Adrenal gland (tissue), 12 donors: ENCODE data around the gene RAB3B. TPM values are rescaled to one million over a fixed set of nuclear protein-coding genes. Genes with fewer than 3 reads are reported as not detected.

Experiments
- DNase-seq, 7 donors: peaks; one replicate each; pipeline ENCODE4 v3.0.0-alpha.2; 2019 to 2020
- H3K27ac ChIP-seq, 5 donors: fragments of 200-600 bp; sonication (generic) in 4 of 5; 1 replicate in 3 of 5; 2 replicates in 2 of 5; pipeline versions ENCODE4 v1.5.1 to v1.8.0; 2016 to 2020; ENCODE audit warnings: mild to moderate bottlenecking in 1 of 5
- H3K27me3 ChIP-seq: fragments of 200-600 bp; 2 replicates; pipeline ENCODE4 v1.8.0; 2021
- H3K36me3 ChIP-seq, 2 donors: fragments of 200-600 bp; replicated peaks in 1 of 2; 1 replicate in 1 of 2; 2 replicates in 1 of 2; pipeline versions ENCODE4 v1.5.1 to v1.8.0; 2018 to 2022
- H3K4me1 ChIP-seq, 2 donors: fragments of 200-600 bp; replicated peaks in 1 of 2; 1 replicate in 1 of 2; 2 replicates in 1 of 2; pipeline versions ENCODE4 v1.5.1 to v1.8.0; 2018 to 2021
- H3K4me3 ChIP-seq, 4 donors: fragments of 200-600 bp; sonication (generic) in 3 of 4; one replicate each; pipeline ENCODE4 v1.5.1; 2016 to 2018
- H3K9me3 ChIP-seq, 3 donors: fragments of 200-600 bp; sonication (generic) in 1 of 3; replicated peaks in 1 of 3; 1 replicate in 2 of 3; 2 replicates in 1 of 3; pipeline versions ENCODE4 v1.5.1 to v1.8.0; 2016 to 2021
- POLR2A ChIP-seq, 2 donors: fragments of 450-650 bp; IDR thresholded peaks; one replicate each; pipeline ENCODE4 v1.6.1; 2017; ENCODE audit warnings: antibody characterized with exemption in 2 of 2, mild to moderate bottlenecking in 2 of 2, moderate library complexity in 1 of 2
- WGBS, 4 donors: extraction: QIAGEN DNeasy Blood & Tissue Kit in 2 of 4; methylation state at CpG; one replicate each; pipeline versions ENCODE4 v1.1.5 to v1.1.7; 2013 to 2017; 5-methylcytosine and 5-hydroxymethylcytosine counted together
- intact Hi-C, 2 donors: fragments of 100-400 bp; cut with DNase I; formaldehyde crosslinking; loops; one replicate each; pipeline versions ENCODE4 v1.14.1 to v1.15.0; 2022 to 2023
- polyA plus RNA-seq, 3 donors: library from polyadenylated mRNA; stranded (reverse); fragments of 200-250 nt in 2 of 3; fragments of 350-450 nt in 1 of 3; fragmentation: Illumina TruSeq in 1 of 3; extraction: RNeasy Lipid Tissue Mini Kit (QIAGEN cat#74804) in 1 of 3; gene quantifications; one replicate each; pipeline ENCODE4 v1.2.3, GENCODE V29; 2013 to 2014
- total RNA-seq, 9 donors: library from RNA; depleted of rRNA in 4 of 9; stranded (reverse); fragments of >200 nt in 4 of 9; fragments of 120-200 nt in 1 of 9; fragmentation: NEBNext Ultra II Directional in 1 of 9; extraction: Animal tissue kit (Norgen Biotek cat#: 25700) in 1 of 9; gene quantifications; one replicate each; pipeline versions ENCODE4 v1.1.0 to v1.2.4, GENCODE V29; 2013 to 2023
- TF ChIP-seq, protein P1 (sequence below), 6 experiments: fragments of 450-650 bp in 4 of 6; fragments of 200-600 bp in 2 of 6; sonication (generic) in 1 of 6; IDR thresholded peaks; 1 replicate in 5 of 6; 2 replicates in 1 of 6; pipeline versions ENCODE4 v1.5.1 to v1.8.0; 2016 to 2021; ENCODE audit warnings: antibody characterized with exemption in 6 of 6, mild to moderate bottlenecking in 2 of 6, moderate library complexity in 1 of 6
- donor health status: healthy with polysubstance abuse.
- donor health status: Bipolar disorder and iron deficiency.
- donor health status: DM: yes; HTN: yes; CAD: no.
- donor health status: DM: no; HTN: no; CAD: no.
- donor health status: DM: no; HTN: no; CAD: no.
- donor health status: DM: yes; HTN: yes; CAD: no.

RAB3B gene
- total and polyA plus RNA-seq, 12 donors, result 0.20 to 9.2 (median 2.1) TPM

DNA sequence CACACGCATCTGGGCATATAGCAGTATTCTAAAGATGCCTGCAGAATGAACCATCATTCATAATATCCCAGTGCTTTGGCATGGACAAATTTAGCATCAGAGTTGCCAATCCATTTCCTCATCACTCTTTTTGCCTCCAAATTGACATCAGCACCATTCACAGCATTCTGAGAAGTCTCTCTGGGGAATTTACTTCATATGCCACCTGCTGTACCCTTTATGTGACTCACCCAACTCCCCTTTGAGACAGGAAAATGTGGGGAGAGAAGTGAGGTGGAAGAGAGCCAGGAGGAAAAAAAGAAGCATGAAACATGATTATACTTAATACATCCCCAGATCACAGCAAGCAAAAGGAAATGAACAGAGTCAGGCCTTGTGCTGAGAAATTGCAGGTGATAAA lies 37.4 kb downstream of the RAB3B start:
- WGBS, 4 donors, result 96 to 100% (median 97%) methylated on average over 1 of the region's 1 CpG
- H3K4me1 ChIP-seq, result no peaks in the 10 kb centered on the region

DNA sequence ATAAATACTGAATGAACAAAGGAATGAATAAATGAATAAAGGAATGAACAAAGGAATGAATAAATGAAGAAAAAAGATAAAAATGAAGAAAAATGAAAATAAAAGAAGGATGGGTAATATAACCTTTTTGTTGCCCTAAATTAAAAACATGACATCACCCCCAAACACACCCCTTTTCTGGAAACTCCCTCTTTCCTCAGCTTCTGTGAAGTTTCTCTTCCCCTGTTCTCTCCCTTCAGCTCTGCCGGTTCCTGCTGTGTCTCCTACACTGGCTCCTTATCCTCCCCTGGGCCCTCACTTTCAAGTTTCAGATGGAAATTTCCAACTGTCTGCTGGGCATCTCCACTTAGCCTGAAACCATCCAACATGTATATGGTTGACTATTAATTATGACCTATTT lies 37.9 kb downstream of the RAB3B start:
- Histone ChIP-seq H3K4me3 (no peak overlapping the region), H3K36me3 (no peaks in the 10 kb centered on the region), H3K27me3 (no peaks in the 10 kb centered on the region), H3K27ac (no peak overlapping the region), H3K9me3 (no peaks in the 10 kb centered on the region), H3K4me1 (no peaks in the 10 kb centered on the region)
- WGBS, 4 donors, result 75 to 83% (median 77%) methylated on average over 1 of the region's 1 CpG
- TF ChIP-seq POLR2A (IDR thresholded peaks at IDR 0.05), result no peak
- TF ChIP-seq, protein P1, sequence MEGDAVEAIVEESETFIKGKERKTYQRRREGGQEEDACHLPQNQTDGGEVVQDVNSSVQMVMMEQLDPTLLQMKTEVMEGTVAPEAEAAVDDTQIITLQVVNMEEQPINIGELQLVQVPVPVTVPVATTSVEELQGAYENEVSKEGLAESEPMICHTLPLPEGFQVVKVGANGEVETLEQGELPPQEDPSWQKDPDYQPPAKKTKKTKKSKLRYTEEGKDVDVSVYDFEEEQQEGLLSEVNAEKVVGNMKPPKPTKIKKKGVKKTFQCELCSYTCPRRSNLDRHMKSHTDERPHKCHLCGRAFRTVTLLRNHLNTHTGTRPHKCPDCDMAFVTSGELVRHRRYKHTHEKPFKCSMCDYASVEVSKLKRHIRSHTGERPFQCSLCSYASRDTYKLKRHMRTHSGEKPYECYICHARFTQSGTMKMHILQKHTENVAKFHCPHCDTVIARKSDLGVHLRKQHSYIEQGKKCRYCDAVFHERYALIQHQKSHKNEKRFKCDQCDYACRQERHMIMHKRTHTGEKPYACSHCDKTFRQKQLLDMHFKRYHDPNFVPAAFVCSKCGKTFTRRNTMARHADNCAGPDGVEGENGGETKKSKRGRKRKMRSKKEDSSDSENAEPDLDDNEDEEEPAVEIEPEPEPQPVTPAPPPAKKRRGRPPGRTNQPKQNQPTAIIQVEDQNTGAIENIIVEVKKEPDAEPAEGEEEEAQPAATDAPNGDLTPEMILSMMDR (IDR thresholded peaks at IDR 0.05), result no peak
- intact Hi-C loops, result no loop called here
- DNase-seq, result no peak

More for the DNA sequence above, 37.4 kb downstream of the RAB3B start:
- no peaks in the 10 kb centered on the region for H3K36me3 ChIP-seq
- no peaks in the 10 kb centered on the region for H3K27me3 ChIP-seq
- intact Hi-C loops, result no loop called here
- no peak overlapping the region for H3K27ac ChIP-seq
- no peak for TF ChIP-seq POLR2A (IDR thresholded peaks at IDR 0.05)
- TF ChIP-seq, protein P1 (IDR thresholded peaks at IDR 0.05), result no peak
- H3K4me3 ChIP-seq, result no peak overlapping the region
- no peaks in the 10 kb centered on the region for H3K9me3 ChIP-seq
- DNase-seq, result no peak

DNA sequence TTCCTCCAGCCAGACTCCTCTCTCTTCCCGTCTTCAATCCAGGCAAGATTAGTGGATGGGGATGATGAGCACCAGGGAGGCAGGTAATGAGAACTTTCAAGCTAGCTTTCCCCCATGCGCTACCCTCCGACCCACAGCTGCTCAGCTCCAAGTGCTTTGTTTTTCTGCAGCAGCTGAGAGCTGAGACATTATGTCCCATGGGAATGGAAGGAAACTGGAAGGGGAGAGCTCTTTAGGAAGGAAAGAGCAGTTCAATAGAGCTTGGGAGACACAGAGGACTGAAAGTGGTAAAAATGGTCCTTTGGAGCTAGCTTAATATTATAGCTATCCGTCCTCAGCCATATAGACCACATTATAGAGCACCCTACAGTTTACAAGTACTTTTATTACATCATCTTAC lies 39.8 kb downstream of the RAB3B start:
- intact Hi-C loops, result no loop called here
- H3K4me1 ChIP-seq, result no peaks in the 10 kb centered on the region
- no peak for TF ChIP-seq POLR2A (IDR thresholded peaks at IDR 0.05)
- TF ChIP-seq, protein P1 (IDR thresholded peaks at IDR 0.05), result no peak
- H3K9me3 ChIP-seq, result no peaks in the 10 kb centered on the region
- H3K4me3 ChIP-seq, result no peak overlapping the region
- DNase-seq, result no peak
- no peaks in the 10 kb centered on the region for H3K36me3 ChIP-seq
- H3K27me3 ChIP-seq, result no peaks in the 10 kb centered on the region
- WGBS, 4 donors, result 75 to 83% (median 81%) methylated on average over 4 of the region's 4 CpGs
- no peak overlapping the region for H3K27ac ChIP-seq

DNA sequence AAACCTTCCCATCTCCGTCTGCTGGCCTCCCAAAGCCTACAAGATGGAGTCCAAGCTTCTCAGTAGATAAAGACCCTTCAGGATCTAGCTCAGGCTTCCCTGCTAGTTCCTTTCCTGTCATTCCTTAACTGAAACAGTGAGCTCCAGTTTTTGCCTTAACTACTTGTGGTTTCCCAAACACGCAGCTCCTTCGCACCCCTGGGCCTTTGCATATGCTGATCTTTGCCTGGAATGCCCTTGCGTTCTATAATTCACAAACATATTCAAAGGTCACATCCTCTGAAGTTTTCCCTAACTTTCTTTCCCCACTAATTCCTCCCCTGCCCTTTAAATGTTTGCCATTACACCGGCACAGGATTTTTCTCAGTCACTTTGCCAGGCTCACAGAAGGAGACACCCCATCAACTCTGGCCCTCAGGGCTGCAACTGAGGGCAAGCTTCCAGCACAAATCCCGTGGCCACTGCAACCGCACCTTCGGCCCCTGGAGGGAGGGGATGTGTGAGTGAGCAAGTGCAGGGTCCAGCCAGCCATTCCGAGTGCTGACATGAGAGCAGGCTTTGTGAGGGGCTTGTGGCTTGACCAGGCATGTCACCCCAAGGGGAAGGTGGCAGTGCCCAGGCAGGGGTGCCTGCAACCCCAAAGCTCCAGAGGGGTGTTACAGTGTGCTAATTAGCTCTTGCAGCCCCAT lies 41.3 kb downstream of the RAB3B start:
- Histone ChIP-seq H3K9me3 (no peaks in the 10 kb centered on the region), H3K27me3 (no peaks in the 10 kb centered on the region), H3K36me3 (no peaks in the 10 kb centered on the region), H3K27ac (no peak overlapping the region), H3K4me1 (no peaks in the 10 kb centered on the region), H3K4me3 (no peak overlapping the region)
- 82 to 92% (median 91%) methylated on average over 7 to 9 of the region's 9 CpGs for WGBS, 4 donors
- TF ChIP-seq, protein P1 (IDR thresholded peaks at IDR 0.05), result no peak
- no peak for DNase-seq
- intact Hi-C loops, result no loop called here
